ENCODE data around the gene TFDP1.

GRCh38 chr13:113625965-113626721, 41.6 kb downstream of the TFDP1 start:
- TF ChIP-seq CTCF (IDR thresholded peaks at IDR 0.05) (no peak), POLR2AphosphoS5 (IDR thresholded peaks at IDR 0.05) (no peak), EP300 (IDR thresholded peaks at IDR 0.05) (no peak)

Measured in gastroesophageal sphincter (tissue), 3 donors.